B cell (primary cell): ENCODE data around the gene GFAP. TPM values are rescaled to one million over a fixed set of nuclear protein-coding genes. Genes with fewer than 3 reads are reported as not detected.
A peak's percentile ranks its signal among the peaks of the same experiment; 100 is the strongest.

Experiments
- ATAC-seq: fragments of 200-7000 bp; cut with Tn5 transposase; one replicate; pipeline ENCODE4 v1.10.0; 2021; ENCODE audit warnings: low read depth, mild to moderate bottlenecking, moderate number of reproducible peaks, moderate library complexity
- CTCF ChIA-PET: fragments of 350-600 bp; sonication (Branson Sonifier 250); formaldehyde crosslinking; loops from one replicate; lab custom pipeline; 2021; ENCODE audit warnings: antibody characterized with exemption, inconsistent platforms; lab: Charles Lee
- POLR2A ChIA-PET: fragments of 350-600 bp; sonication (Branson Sonifier 250); formaldehyde crosslinking; loops from one replicate; lab custom pipeline; 2021; ENCODE audit warnings: antibody characterized with exemption; lab: Charles Lee
- DNase-seq: peaks from one replicate; pipeline ENCODE4 v3.0.0; 2013
- H2AFZ ChIP-seq: 2 replicates; pipeline ENCODE4 v1.6.1; 2012; ENCODE audit warnings: mild to moderate bottlenecking, low read depth, low read length; ENCODE audit not compliant: insufficient read depth, poor library complexity, severe bottlenecking
- H3K27ac ChIP-seq, 2 donors: 1 replicate in 1 of 2; 2 replicates in 1 of 2; pipeline ENCODE4 v1.5.1; 2012 to 2013; ENCODE audit warnings: low read length in 2 of 2, mild to moderate bottlenecking in 2 of 2, moderate library complexity in 1 of 2
- H3K27me3 ChIP-seq, 4 experiments: fragments of 200-600 bp in 1 of 4; sonication (generic) in 1 of 4; replicated peaks in 1 of 4; 1 replicate in 2 of 4; 2 replicates in 2 of 4; pipeline versions ENCODE4 v1.6.1 to v1.7.0; 2013 to 2016; ENCODE audit warnings: low read length in 3 of 4, mild to moderate bottlenecking in 2 of 4, mixed read lengths in 1 of 4, moderate library complexity in 1 of 4; ENCODE audit not compliant: insufficient read depth in 4 of 4, control insufficient read depth in 3 of 4; ENCODE audit errors: control extremely low read depth in 1 of 4
- H3K36me3 ChIP-seq, 2 experiments: replicated peaks in 1 of 2; 1 replicate in 1 of 2; 2 replicates in 1 of 2; pipeline versions ENCODE4 v1.6.1 to v1.7.1; 2013; ENCODE audit warnings: low read length in 1 of 2; ENCODE audit not compliant: insufficient read depth in 2 of 2, control insufficient read depth in 1 of 2; ENCODE audit errors: control extremely low read depth in 1 of 2, extremely low read depth in 1 of 2
- H3K4me1 ChIP-seq, 2 donors: fragments of 200-600 bp in 1 of 2; sonication (generic) in 1 of 2; 1 replicate in 1 of 2; 2 replicates in 1 of 2; pipeline versions ENCODE4 v1.5.1 to v1.6.1; 2013 to 2017; ENCODE audit warnings: low read length in 2 of 2; ENCODE audit not compliant: control insufficient read depth in 2 of 2, insufficient read depth in 2 of 2
- H3K4me2 ChIP-seq: replicated peaks from 2 replicates; pipeline ENCODE3; 2012; ENCODE audit warnings: mild to moderate bottlenecking, low read depth, low read length; ENCODE audit not compliant: poor library complexity, severe bottlenecking
- H3K4me3 ChIP-seq, 5 experiments: fragments of 200-600 bp in 1 of 5; sonication (generic) in 1 of 5; 1 replicate in 3 of 5; 2 replicates in 2 of 5; pipeline versions ENCODE4 v1.5.1 to v1.7.0; 2011 to 2016; ENCODE audit warnings: low read length in 4 of 5, mild to moderate bottlenecking in 4 of 5, low read depth in 2 of 5, control low read depth in 1 of 5, moderate library complexity in 1 of 5; ENCODE audit not compliant: insufficient read depth in 1 of 5; ENCODE audit errors: control extremely low read depth in 1 of 5, extremely low read depth in 1 of 5
- H3K79me2 ChIP-seq: fragments of 200-600 bp; sonication (generic); one replicate; pipeline ENCODE4 v1.6.0; 2016; ENCODE audit warnings: low read length; ENCODE audit not compliant: control insufficient read depth, insufficient read depth
- H3K9ac ChIP-seq: fragments of 200-600 bp; sonication (generic); 2 replicates; pipeline ENCODE4 v1.6.1; 2017; ENCODE audit warnings: mild to moderate bottlenecking, low read length, moderate library complexity
- H3K9me3 ChIP-seq, 3 donors: one replicate each; pipeline versions ENCODE4 v1.6.1 to v1.7.1; 2013; ENCODE audit warnings: low read length in 2 of 3; ENCODE audit not compliant: control insufficient read depth in 2 of 3, insufficient read depth in 1 of 3; ENCODE audit errors: control extremely low read depth in 1 of 3
- H4K20me1 ChIP-seq: 2 replicates; pipeline ENCODE4 v1.6.0; 2012; ENCODE audit warnings: mild to moderate bottlenecking, low read length; ENCODE audit not compliant: insufficient read depth, control insufficient read depth, poor library complexity, severe bottlenecking
- H3K27ac Mint-ChIP-seq: one replicate; pipeline ENCODE4 v1.8.0; 2021; ENCODE audit warnings: mixed read lengths
- H3K27me3 Mint-ChIP-seq: one replicate; pipeline ENCODE4 v1.8.0; 2021; ENCODE audit warnings: mixed read lengths
- H3K4me1 Mint-ChIP-seq: one replicate; pipeline ENCODE4 v1.8.0; 2021; ENCODE audit warnings: mixed read lengths
- H3K4me3 Mint-ChIP-seq: one replicate; pipeline ENCODE4 v1.8.0; 2021; ENCODE audit warnings: mixed read lengths
- H3K9me3 Mint-ChIP-seq: one replicate; pipeline ENCODE4 v1.8.0; 2022; ENCODE audit warnings: mixed read lengths; ENCODE audit not compliant: insufficient read depth
- CTCF ChIP-seq: fragments of 200-600 bp; IDR thresholded peaks from one replicate; pipeline ENCODE4 v1.8.0; 2022; ENCODE audit warnings: antibody characterized with exemption, mild to moderate bottlenecking
- EZH2 ChIP-seq: IDR thresholded peaks from 2 replicates; pipeline ENCODE4 v1.6.1; 2012; ENCODE audit warnings: borderline replicate concordance, low read depth, mild to moderate bottlenecking, moderate library complexity, low read length; ENCODE audit not compliant: insufficient read depth, poor library complexity, severe bottlenecking
- whole genome bisulfite sequencing: methylation state at CpG from one replicate; pipeline ENCODE4 v1.1.5; 2013; ENCODE audit warnings: missing lambda C conversion rate; ENCODE audit not compliant: insufficient coverage; 5-methylcytosine and 5-hydroxymethylcytosine counted together
- intact Hi-C: fragments of 100-400 bp; cut with micrococcal nuclease; formaldehyde crosslinking; loops from one replicate; pipeline ENCODE4 v1.10.0; 2022
- polyA plus RNA-seq: library from polyadenylated mRNA; depleted of rRNA; stranded (reverse); fragments of >200 nt; gene quantifications from 2 replicates; pipeline ENCODE4 v1.2.3, GENCODE V29; 2012
- total RNA-seq, 2 donors: library from RNA; stranded (reverse); fragments of 120-200 nt in 1 of 2; gene quantifications; 1 replicate in 1 of 2; 2 replicates in 1 of 2; pipeline versions ENCODE4 v1.2.3 to v1.2.4, GENCODE V29; 2013 to 2022

The GFAP gene
- total and polyA plus RNA-seq, 2 donors (not counting 1 experiment from before 2014, with no cell fraction given): not detected

- Histone ChIP-seq H3K9ac (no peak overlapping the region), H3K9me3 (peaks cover 0 to 7% (median 0%) of the 10 kb centered on the region in 3 donors), H3K27me3 (peaks cover 0 to 35% (median 8%) of the 10 kb centered on the region in 4 experiments), H3K4me2 (no peak overlapping the region), H3K4me3 (no peak overlapping the region), H3K36me3 (no peaks in the 10 kb centered on the region), H3K4me1 (peaks cover 9 to 13% of the 10 kb centered on the region in 2 donors), H4K20me1 (no peaks in the 10 kb centered on the region), H2AFZ (peak overlapping the region; percentile 41), H3K27ac (no peak overlapping the region), H3K79me2 (no peaks in the 10 kb centered on the region)
- TF ChIP-seq CTCF (no peak), EZH2 (no peak)
- DNase-seq (no peak), ATAC-seq (no peak)
- no peaks in the 10 kb centered on the region for H3K9me3 Mint-ChIP-seq
- intact Hi-C loops: no loop called here
- no peak overlapping the region for H3K27ac Mint-ChIP-seq
- peaks cover 37% of the 10 kb centered on the region for H3K27me3 Mint-ChIP-seq
- CTCF ChIA-PET: interaction anchor here (1.2 kb wide), 1 partner anchor 186 kb away, joined by 5 read pairs; no protein-coding TSS in a partner anchor
- H3K4me3 Mint-ChIP-seq: peak overlapping the region; percentile 68
- POLR2A ChIA-PET: no interaction called here
- H3K4me1 Mint-ChIP-seq: peaks cover 16% of the 10 kb centered on the region
- WGBS: 88% methylated on average over 13 of the region's 14 CpGs
Observed at GRCh38 chr17:44912763-44913544, 2.3 kb downstream of the GFAP start.
